ENCODE measurements around the gene ASMTL. TPM values are rescaled to one million over a fixed set of nuclear protein-coding genes. Genes with fewer than 3 reads are reported as not detected.
A peak's percentile ranks its signal among the peaks of the same experiment; 100 is the strongest.

Gene ASMTL
- total RNA-seq, 1 experiment from 2014 or later, result 42.7 TPM

DNA sequence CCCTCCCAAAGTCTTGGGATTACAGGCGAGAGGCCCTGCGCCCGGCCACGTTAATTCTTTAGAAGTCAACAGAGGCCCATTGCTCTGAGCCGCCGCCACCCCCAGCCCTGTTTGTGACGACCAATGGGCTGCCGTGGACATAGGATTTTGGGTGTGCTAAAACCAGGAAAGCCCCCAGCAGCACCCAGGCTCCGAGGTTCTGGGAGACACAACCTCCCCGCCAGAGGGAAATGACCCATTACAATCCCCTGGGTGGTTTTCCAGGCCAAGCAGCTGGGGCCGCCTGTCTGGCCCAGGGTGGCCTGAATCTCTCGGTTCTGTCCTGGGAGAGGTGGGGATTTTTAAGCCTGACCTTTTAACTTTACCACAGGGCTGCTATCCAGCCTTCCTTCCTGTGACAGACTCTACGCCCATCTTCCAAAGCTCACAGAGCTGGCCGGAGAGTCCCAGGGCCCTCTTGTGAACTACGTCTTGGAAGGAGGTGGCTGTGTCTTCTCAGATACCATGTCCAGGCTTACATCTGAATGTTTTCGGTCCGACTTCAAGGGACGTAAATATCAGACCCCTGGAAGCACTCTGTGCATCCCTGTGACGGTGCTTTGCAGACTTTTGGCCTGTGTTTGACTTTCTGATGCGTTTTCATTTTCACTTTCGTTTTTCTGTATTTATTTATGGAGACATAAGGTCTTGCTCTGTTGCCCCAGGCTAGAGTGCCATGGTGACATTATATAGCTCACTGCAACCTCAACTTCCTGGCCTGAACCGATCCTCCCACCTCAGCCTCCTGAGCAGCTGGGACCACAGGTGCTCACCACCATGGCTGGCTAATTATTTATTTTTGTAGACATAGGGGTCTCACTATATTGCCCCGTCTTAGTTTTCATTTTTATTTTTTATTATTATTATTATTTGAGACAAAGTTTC is 48.3 kb upstream of the ASMTL start:
- ChIA-PET CTCF (no interaction called here), POLR2A (ENCODE audit: unreplicated experiment) (no interaction called here)
- Histone ChIP-seq H3F3A (ENCODE audit: insufficient read depth, low read depth) (no peaks in the 10 kb centered on the region; the same call in 1 of the 2 replicates), H3K9me2 (ENCODE audit: insufficient read depth) (no peaks in the 10 kb centered on the region), H3K9me3 (ENCODE audit: insufficient read depth, low read depth) (no peaks in the 10 kb centered on the region), H3K79me2 (ENCODE audit: low read depth) (no peaks in the 10 kb centered on the region), H3K27ac (no peak overlapping the region), H3K4me3 (no peak overlapping the region), H3K4me1 (replicated peaks; ENCODE audit: insufficient read depth) (no peaks in the 10 kb centered on the region), H3K27me3 (ENCODE audit: insufficient read depth, low read depth) (no peaks in the 10 kb centered on the region), H4K20me1 (ENCODE audit: insufficient read depth) (no peaks in the 10 kb centered on the region), H3K4me2 (peak overlapping the region; percentile 42), H2AFZ (no peak overlapping the region), H3K36me3 (ENCODE audit: low read depth) (no peaks in the 10 kb centered on the region)
- TF ChIP-seq, protein P1, sequence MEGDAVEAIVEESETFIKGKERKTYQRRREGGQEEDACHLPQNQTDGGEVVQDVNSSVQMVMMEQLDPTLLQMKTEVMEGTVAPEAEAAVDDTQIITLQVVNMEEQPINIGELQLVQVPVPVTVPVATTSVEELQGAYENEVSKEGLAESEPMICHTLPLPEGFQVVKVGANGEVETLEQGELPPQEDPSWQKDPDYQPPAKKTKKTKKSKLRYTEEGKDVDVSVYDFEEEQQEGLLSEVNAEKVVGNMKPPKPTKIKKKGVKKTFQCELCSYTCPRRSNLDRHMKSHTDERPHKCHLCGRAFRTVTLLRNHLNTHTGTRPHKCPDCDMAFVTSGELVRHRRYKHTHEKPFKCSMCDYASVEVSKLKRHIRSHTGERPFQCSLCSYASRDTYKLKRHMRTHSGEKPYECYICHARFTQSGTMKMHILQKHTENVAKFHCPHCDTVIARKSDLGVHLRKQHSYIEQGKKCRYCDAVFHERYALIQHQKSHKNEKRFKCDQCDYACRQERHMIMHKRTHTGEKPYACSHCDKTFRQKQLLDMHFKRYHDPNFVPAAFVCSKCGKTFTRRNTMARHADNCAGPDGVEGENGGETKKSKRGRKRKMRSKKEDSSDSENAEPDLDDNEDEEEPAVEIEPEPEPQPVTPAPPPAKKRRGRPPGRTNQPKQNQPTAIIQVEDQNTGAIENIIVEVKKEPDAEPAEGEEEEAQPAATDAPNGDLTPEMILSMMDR (conservative IDR thresholded peaks at IDR 0.05), result no peak
- no peak for TF ChIP-seq EZH2 (IDR thresholded peaks at IDR 0.05; ENCODE audit: low read depth)
- DNase-seq, result no peak
- intact Hi-C loops (cut with micrococcal nuclease; ENCODE audit: unreplicated experiment), result no loop called here
- BruUV-seq (replicated peaks), result no TSS peak

DNA sequence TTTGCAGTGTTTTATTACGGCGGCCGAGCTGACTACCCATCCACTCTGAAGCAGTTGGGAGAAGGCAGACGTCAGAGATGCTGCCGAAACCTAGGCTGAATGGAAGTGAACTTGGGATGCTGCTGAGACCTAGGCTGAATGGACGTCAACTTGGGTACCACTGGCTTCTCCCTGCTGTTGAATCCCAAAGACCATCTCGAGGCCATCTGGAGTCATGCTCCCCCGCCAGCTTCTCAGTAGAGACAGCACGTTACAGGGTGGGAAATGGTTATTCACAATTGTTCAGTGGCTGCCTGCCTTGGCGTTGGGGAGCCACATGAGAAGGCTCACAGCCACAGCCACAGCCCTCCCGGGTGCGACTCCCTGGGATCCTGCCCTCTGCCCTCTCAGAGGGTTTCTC is 43.4 kb upstream of the ASMTL start:
- ChIA-PET CTCF (no interaction called here), POLR2A (ENCODE audit: unreplicated experiment) (no interaction called here)
- no peak for DNase-seq
- Histone ChIP-seq H2AFZ (no peak overlapping the region), H4K20me1 (ENCODE audit: insufficient read depth) (no peaks in the 10 kb centered on the region), H3K4me2 (no peak overlapping the region), H3K27me3 (ENCODE audit: insufficient read depth, low read depth) (no peaks in the 10 kb centered on the region), H3K36me3 (ENCODE audit: low read depth) (no peaks in the 10 kb centered on the region), H3K9me3 (ENCODE audit: insufficient read depth, low read depth) (no peaks in the 10 kb centered on the region), H3F3A (ENCODE audit: insufficient read depth, low read depth) (no peaks in the 10 kb centered on the region; the same call in 1 of the 2 replicates), H3K27ac (no peak overlapping the region), H3K9me2 (ENCODE audit: insufficient read depth) (no peaks in the 10 kb centered on the region), H3K4me3 (no peak overlapping the region), H3K79me2 (ENCODE audit: low read depth) (no peaks in the 10 kb centered on the region), H3K4me1 (replicated peaks; ENCODE audit: insufficient read depth) (no peaks in the 10 kb centered on the region)
- no TSS peak for BruUV-seq (replicated peaks)
- TF ChIP-seq, protein P1 (conservative IDR thresholded peaks at IDR 0.05), result no peak
- TF ChIP-seq EZH2 (IDR thresholded peaks at IDR 0.05; ENCODE audit: low read depth), result no peak
- intact Hi-C loops (cut with micrococcal nuclease; ENCODE audit: unreplicated experiment), result no loop called here

DNA sequence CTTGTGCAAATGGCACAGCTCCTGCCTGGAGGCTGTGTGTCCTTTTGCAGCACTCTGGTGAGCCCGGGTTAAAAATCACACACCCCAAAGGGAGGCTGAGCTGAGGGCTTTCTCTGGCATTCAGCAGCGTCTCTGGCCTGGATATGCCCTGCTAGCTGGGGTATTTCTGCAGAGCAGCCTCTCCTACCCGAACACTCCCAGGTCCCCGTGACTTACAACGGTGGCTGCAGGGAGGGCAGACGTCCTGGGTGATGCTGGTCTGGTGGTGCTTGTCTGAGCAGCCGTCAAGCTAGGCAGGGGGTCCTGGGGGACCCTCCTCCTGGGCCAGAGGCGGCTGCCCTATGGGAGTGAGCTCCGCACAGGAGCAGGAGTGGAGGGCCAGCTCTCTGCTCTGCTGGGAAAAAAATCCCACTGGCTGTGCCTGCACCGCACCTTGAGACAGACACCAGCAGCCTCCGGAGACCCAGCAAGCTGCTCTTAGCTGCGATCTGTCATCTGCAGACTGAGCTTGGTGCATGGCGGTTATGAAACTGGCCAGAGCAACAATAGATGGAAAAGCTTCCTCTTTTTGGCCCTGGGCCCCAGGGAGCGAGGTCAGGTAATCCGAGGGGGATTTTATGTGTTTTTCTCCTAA is 41.3 kb upstream of the ASMTL start:
- Histone ChIP-seq H4K20me1 (ENCODE audit: insufficient read depth) (no peaks in the 10 kb centered on the region), H3K9me3 (ENCODE audit: insufficient read depth, low read depth) (no peaks in the 10 kb centered on the region), H3K27me3 (ENCODE audit: insufficient read depth, low read depth) (no peaks in the 10 kb centered on the region), H3K4me2 (no peak overlapping the region), H3K79me2 (ENCODE audit: low read depth) (no peaks in the 10 kb centered on the region), H3F3A (ENCODE audit: insufficient read depth, low read depth) (no peaks in the 10 kb centered on the region; the same call in 1 of the 2 replicates), H3K9me2 (ENCODE audit: insufficient read depth) (no peaks in the 10 kb centered on the region), H3K27ac (no peak overlapping the region), H2AFZ (no peak overlapping the region), H3K4me1 (replicated peaks; ENCODE audit: insufficient read depth) (no peaks in the 10 kb centered on the region), H3K36me3 (ENCODE audit: low read depth) (no peaks in the 10 kb centered on the region), H3K4me3 (no peak overlapping the region)
- no peak for DNase-seq
- TF ChIP-seq, protein P1 (conservative IDR thresholded peaks at IDR 0.05), result no peak
- TF ChIP-seq EZH2 (IDR thresholded peaks at IDR 0.05; ENCODE audit: low read depth), result no peak
- CTCF ChIA-PET, result no interaction called here
- no TSS peak for BruUV-seq (replicated peaks)
- intact Hi-C loops (cut with micrococcal nuclease; ENCODE audit: unreplicated experiment), result no loop called here
- POLR2A ChIA-PET (ENCODE audit: unreplicated experiment), result no interaction called here

All from PC-9 (cell line).